Measurements from ENCODE around the gene TMEM267. TPM values are rescaled to one million over a fixed set of nuclear protein-coding genes. Genes with fewer than 3 reads are reported as not detected.

TMEM267 gene
- polyA plus RNA-seq, 3 donors = 4.4 to 13.9 (median 11.8) TPM

GRCh38 chr5:43422143-43422542 lies 61.5 kb downstream of the TMEM267 start:
- Histone ChIP-seq H3K4me3 (replicated peaks in 1 of 3; ENCODE audit: low read depth in 2 of 3, low read length in 3 of 3) (no peak overlapping the region), H3K27me3 (ENCODE audit: control insufficient read depth in 2 of 2, insufficient read depth in 2 of 2, low read length in 2 of 2) (no peaks in the 10 kb centered on the region), H2AFZ (ENCODE audit: insufficient read depth, low read depth, low read length, poor library complexity, severe bottlenecking) (no peak overlapping the region), H3K9me3 (replicated peaks in 1 of 2; ENCODE audit: control insufficient read depth in 1 of 2, insufficient read depth in 1 of 2, low read length in 2 of 2) (no peaks in the 10 kb centered on the region), H3K36me3 (replicated peaks in 1 of 2; ENCODE audit: control insufficient read depth in 1 of 2, insufficient read depth in 2 of 2, low read length in 2 of 2) (no peaks in the 10 kb centered on the region), H3K27ac (ENCODE audit: low read depth in 1 of 2, low read length in 2 of 2) (no peak overlapping the region), H3K79me2 (ENCODE audit: insufficient read depth, low read length) (no peaks in the 10 kb centered on the region), H3K4me2 (replicated peaks; ENCODE audit: extremely low read depth, low read length, poor library complexity, severe bottlenecking) (no peak overlapping the region), H4K20me1 (ENCODE audit: insufficient read depth, low read length) (no peaks in the 10 kb centered on the region), H3K9ac (ENCODE audit: insufficient read depth, low read length, poor library complexity, severe bottlenecking) (no peak overlapping the region), H3K4me1 (ENCODE audit: control insufficient read depth in 1 of 2, insufficient read depth in 2 of 2, low read length in 2 of 2) (no peaks in the 10 kb centered on the region)
- DNase-seq = no peak
- intact Hi-C loops (cut with micrococcal nuclease) = no loop called here
- Mint-ChIP-seq H3K9me3 (no peaks in the 10 kb centered on the region), H3K27ac (no peak overlapping the region), H3K27me3 (ENCODE audit: low read depth in 3 of 3) (peaks cover 0 to 4% (median 0%) of the 10 kb centered on the region in 3 donors), H3K4me3 (no peak overlapping the region), H3K4me1 (no peaks in the 10 kb centered on the region), H3K36me3 (no peaks in the 10 kb centered on the region)
- TF ChIP-seq CTCF (IDR thresholded peaks at IDR 0.05) = no peak
- no CpG with 5 or more reads among the region's 2 CpGs for whole genome bisulfite sequencing (ENCODE audit: insufficient coverage)

DNA sequence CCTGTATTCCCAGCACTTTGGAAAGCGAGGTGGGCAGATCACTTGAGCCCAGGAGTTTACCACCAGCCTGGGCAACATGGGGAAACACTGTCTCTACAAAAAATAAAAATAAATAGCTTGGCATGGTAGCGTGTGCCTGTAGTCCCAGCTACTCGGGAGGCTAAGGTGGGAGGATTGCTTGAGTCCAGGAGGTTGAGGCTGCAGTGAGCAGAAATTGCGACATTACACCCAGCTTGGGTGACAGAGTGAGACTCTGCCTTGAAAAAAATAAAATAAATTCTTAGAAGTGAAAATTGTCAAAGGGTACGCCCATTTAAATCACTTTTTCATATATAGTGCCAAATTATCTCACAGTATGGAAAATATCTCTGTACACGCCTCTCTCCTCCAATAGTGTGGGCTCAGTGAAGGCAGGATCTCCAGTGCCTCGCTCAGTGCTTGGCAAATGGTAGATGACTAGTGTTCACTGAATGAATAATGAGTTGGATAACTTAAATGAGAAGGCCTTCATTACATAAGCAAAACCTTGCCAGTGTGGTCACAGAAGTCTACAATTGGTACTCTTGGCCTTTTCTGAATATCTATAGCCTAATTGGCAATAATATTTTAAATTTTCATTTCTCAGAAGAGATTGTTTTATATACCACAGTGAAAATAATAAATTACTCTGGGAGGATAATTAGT lies 62.1 kb downstream of the TMEM267 start:
- Histone ChIP-seq H2AFZ (ENCODE audit: insufficient read depth, low read depth, low read length, poor library complexity, severe bottlenecking) (no peak overlapping the region), H3K36me3 (replicated peaks in 1 of 2; ENCODE audit: control insufficient read depth in 1 of 2, insufficient read depth in 2 of 2, low read length in 2 of 2) (no peaks in the 10 kb centered on the region), H3K4me2 (replicated peaks; ENCODE audit: extremely low read depth, low read length, poor library complexity, severe bottlenecking) (no peak overlapping the region), H4K20me1 (ENCODE audit: insufficient read depth, low read length) (no peaks in the 10 kb centered on the region), H3K79me2 (ENCODE audit: insufficient read depth, low read length) (no peaks in the 10 kb centered on the region), H3K4me1 (ENCODE audit: control insufficient read depth in 1 of 2, insufficient read depth in 2 of 2, low read length in 2 of 2) (no peaks in the 10 kb centered on the region), H3K27ac (ENCODE audit: low read depth in 1 of 2, low read length in 2 of 2) (no peak overlapping the region), H3K9ac (ENCODE audit: insufficient read depth, low read length, poor library complexity, severe bottlenecking) (no peak overlapping the region), H3K9me3 (replicated peaks in 1 of 2; ENCODE audit: control insufficient read depth in 1 of 2, insufficient read depth in 1 of 2, low read length in 2 of 2) (no peaks in the 10 kb centered on the region), H3K4me3 (replicated peaks in 1 of 3; ENCODE audit: low read depth in 2 of 3, low read length in 3 of 3) (no peak overlapping the region), H3K27me3 (ENCODE audit: control insufficient read depth in 2 of 2, insufficient read depth in 2 of 2, low read length in 2 of 2) (no peaks in the 10 kb centered on the region)
- Mint-ChIP-seq H3K9me3 (no peaks in the 10 kb centered on the region), H3K4me1 (no peaks in the 10 kb centered on the region), H3K36me3 (no peaks in the 10 kb centered on the region), H3K27ac (no peak overlapping the region), H3K27me3 (ENCODE audit: low read depth in 3 of 3) (peaks cover 0 to 3% (median 0%) of the 10 kb centered on the region in 3 donors), H3K4me3 (no peak overlapping the region)
- intact Hi-C loops (cut with micrococcal nuclease) = no loop called here
- no peak for DNase-seq
- 100% methylated on average over 2 of the region's 7 CpGs for WGBS (ENCODE audit: insufficient coverage)
- TF ChIP-seq CTCF (IDR thresholded peaks at IDR 0.05) = no peak
